GM12864 (cell line): ENCODE data around the gene C20orf173.
"Not testable (repeated sequence)": the region's sequence is repeated elsewhere in the genome, so short reads cannot be mapped to it uniquely, and the experiment has no call there.

Source experiments
- DNase-seq: peaks from one replicate; pipeline ENCODE4 v3.0.0-alpha.2; 2011; ENCODE audit warnings: low read depth
- H3K4me3 ChIP-seq: 2 replicates; pipeline ENCODE4 v1.5.1; 2011; ENCODE audit warnings: mild to moderate bottlenecking, low read depth, low read length, control low read depth
- CTCF ChIP-seq: IDR thresholded peaks from 2 replicates; pipeline ENCODE4 v1.5.1; 2011; ENCODE audit warnings: low read depth, mild to moderate bottlenecking, moderate library complexity, low read length, control low read depth, inconsistent platforms; ENCODE audit errors: missing control alignments

The C20orf173 gene

DNA sequence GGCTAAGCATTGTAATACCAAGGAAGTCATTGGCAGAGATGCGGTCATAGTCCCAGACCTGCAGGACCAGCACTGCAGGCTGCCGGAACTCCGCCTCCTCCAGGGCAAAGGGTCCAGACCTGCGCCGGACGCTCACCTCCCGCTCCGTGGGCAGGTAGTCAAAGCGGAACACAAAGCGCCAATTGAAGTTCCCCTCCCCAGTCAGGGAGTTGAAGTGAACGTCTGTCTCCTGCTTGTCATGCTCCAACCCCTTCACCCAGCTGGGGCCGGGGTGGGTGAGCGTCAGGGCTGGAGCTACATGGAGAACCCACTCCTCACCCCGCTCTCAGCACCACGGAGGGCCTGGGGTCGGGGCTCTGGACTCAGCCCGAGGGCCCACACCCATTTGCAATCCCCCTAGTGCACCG, 30.7 kb upstream of the C20orf173 start:
- DNase-seq = no peak
- TF ChIP-seq CTCF = no peak
- no peak overlapping the region for H3K4me3 ChIP-seq

DNA sequence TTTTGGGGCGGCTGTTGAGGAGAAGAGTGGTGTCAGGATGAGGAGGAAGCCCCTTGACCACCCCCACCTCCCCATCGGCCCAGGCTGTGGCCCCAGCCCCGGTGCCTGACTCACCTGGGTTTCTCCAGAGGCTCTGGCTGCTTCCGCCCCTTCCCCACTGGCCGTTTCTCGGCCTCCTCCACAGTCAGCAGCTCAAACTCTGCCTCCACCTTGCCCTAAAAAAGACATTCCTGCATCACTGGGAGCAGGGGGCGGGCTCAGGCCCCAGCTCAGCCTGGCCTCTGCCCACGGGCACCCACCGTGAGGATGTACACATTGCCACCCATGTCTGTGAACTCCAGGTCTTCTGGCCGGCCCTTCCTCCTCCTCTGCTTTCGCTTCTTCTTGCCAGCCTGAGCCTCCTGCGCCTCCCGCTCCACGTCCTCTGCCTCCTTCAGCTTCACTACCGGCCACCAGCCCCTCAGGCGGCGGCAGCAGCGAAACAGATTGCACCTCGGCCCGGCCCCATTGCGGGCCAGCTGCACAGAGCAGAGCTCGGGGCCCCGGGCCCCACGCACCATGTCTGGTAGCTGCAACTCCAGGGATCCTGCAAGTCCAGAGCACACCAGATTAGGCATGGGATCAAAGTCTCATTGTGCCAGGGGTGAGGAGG, 29.7 kb upstream of the C20orf173 start:
- H3K4me3 ChIP-seq = no peak overlapping the region
- no peak for TF ChIP-seq CTCF
- no peak for DNase-seq

DNA sequence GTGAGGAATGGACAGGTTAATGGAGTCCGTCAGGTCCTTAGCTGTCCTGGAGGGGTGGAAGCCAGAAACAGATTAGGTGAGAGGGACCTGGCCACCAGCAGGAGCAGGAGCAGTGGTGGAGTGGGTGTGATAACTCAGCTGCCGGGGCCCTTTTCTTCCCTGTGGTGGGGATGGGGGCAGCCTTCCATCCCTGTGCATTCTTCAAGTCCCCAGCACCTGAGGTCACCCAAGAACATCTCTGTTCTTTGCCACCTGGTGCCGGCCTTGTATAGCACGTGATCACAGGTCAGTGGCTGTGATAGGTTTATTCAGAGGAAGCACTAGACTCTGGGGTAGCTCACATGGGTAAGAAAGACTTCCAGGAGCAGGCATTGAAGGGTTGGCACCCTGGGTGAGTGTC, 29.0 kb upstream of the C20orf173 start:
- no peak overlapping the region for H3K4me3 ChIP-seq
- DNase-seq = no peak
- no peak for TF ChIP-seq CTCF

GRCh38 chr20:35556871-35557270, 27.4 kb upstream of the C20orf173 start:
- TF ChIP-seq CTCF = no peak
- DNase-seq = no peak
- H3K4me3 ChIP-seq = no peak overlapping the region

GRCh38 chr20:35555951-35556645, 26.6 kb upstream of the C20orf173 start:
- DNase-seq = no peak
- no peak for TF ChIP-seq CTCF
- no peak overlapping the region for H3K4me3 ChIP-seq

DNA sequence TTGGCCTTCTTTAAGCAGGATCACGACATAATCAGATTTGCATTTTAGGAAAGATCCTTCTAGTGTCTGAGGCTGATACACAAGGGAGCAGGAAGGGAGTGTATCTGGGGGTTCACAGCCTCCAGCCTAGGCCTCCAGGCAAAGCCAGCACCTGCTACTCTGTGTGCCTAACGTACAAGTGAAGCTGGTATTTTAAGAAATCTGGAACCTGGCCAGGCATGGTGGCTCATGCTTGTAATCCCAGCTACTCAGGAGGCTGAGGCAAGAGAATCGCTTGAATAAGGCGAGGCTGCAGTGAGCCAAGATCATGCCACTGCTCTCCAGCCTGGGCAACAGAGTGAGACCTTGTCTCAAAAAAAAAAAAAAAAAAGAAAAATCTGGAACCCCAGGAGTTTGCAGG, 26.0 kb upstream of the C20orf173 start:
- not testable (repeated sequence) for H3K4me3 ChIP-seq, DNase-seq

- H3K4me3 ChIP-seq = no peak overlapping the region
- no peak for TF ChIP-seq CTCF
- no peak for DNase-seq
Measured at GRCh38 chr20:35552914-35553313, 23.5 kb upstream of the C20orf173 start.
